Measurements from ENCODE around the gene GPR25.

GRCh38 chr1:200850554-200850953 lies 22.2 kb upstream of the GPR25 start:
- TF ChIP-seq CTCF (IDR thresholded peaks at IDR 0.05) (no peak), POLR2A (IDR thresholded peaks at IDR 0.05) (no peak)
